Right lobe of liver (tissue), 4 donors: ENCODE measurements around the gene DICER1.

Source experiments
- CTCF ChIP-seq, 4 donors: fragments of 200-600 bp in 3 of 4; fragments of 450-650 bp in 1 of 4; IDR thresholded peaks; one replicate each; pipeline versions ENCODE4 v1.5.1 to v1.8.0; 2016 to 2022; ENCODE audit warnings: antibody characterized with exemption in 4 of 4, mild to moderate bottlenecking in 2 of 4
- POLR2A ChIP-seq: fragments of 450-650 bp; IDR thresholded peaks from one replicate; pipeline ENCODE4 v1.6.1; 2017; ENCODE audit warnings: antibody characterized with exemption, mild to moderate bottlenecking
- donor health status: DM: no; HTN: no; CAD: no.
- donor health status: DM: no; HTN: no; CAD: no.
- donor health status: DM: no; HTN: yes; CAD: no.

- TF ChIP-seq POLR2A = no peak
- no peak for TF ChIP-seq CTCF (IDR thresholded peaks at IDR 0.05)
These were observed 98.8 kb downstream of the DICER1 start for GRCh38 chr14:95058491-95058890.
